IPS DF 6.9 (cell line): ENCODE measurements around the gene SLA2.

Experiments used
- DNase-seq: peaks from one replicate; pipeline ENCODE4 v3.0.0-alpha.2; 2013; ENCODE audit warnings: low read depth, low spot score
- H3K27ac ChIP-seq: one replicate; pipeline ENCODE4 v1.5.1; 2013; ENCODE audit warnings: low read length, control low read depth
- H3K27me3 ChIP-seq: 2 replicates; pipeline ENCODE4 v1.6.1; 2013; ENCODE audit warnings: mild to moderate bottlenecking, low read length; ENCODE audit not compliant: control insufficient read depth, insufficient read depth
- H3K36me3 ChIP-seq: 2 replicates; pipeline ENCODE4 v1.6.1; 2013; ENCODE audit warnings: low read length; ENCODE audit not compliant: control insufficient read depth, insufficient read depth
- H3K4me1 ChIP-seq: 2 replicates; pipeline ENCODE4 v1.6.1; 2013; ENCODE audit warnings: low read length; ENCODE audit not compliant: control insufficient read depth, insufficient read depth
- H3K4me3 ChIP-seq: 2 replicates; pipeline ENCODE4 v1.5.1; 2013; ENCODE audit warnings: mild to moderate bottlenecking, low read length
- H3K9me3 ChIP-seq: 2 replicates; pipeline ENCODE4 v1.6.1; 2013; ENCODE audit warnings: low read length, inconsistent platforms; ENCODE audit not compliant: control insufficient read depth, insufficient read depth
- WGBS: extraction: QIAGEN DNeasy Blood & Tissue Kit; methylation state at CpG from one replicate; pipeline ENCODE4 v1.1.7; 2013; ENCODE audit warnings: mixed read lengths, missing lambda C conversion rate; ENCODE audit not compliant: insufficient read length, insufficient coverage; 5-methylcytosine and 5-hydroxymethylcytosine counted together

SLA2 gene

GRCh38 chr20:36632147-36632486, 13.9 kb downstream of the SLA2 start:
- Histone ChIP-seq H3K4me3 (no peak overlapping the region), H3K27me3 (no peaks in the 10 kb centered on the region), H3K9me3 (no peaks in the 10 kb centered on the region), H3K36me3 (no peaks in the 10 kb centered on the region), H3K27ac (no peak overlapping the region), H3K4me1 (0 out of 2 replicates have a peak, but pooled peaks cover 1% of the 10 kb centered on the region)
- no peak for DNase-seq
- no CpG with 5 or more reads among the region's 3 CpGs for WGBS

GRCh38 chr20:36631646-36632045, 14.3 kb downstream of the SLA2 start:
- WGBS, result no CpG with 5 or more reads among the region's 6 CpGs
- H3K36me3 ChIP-seq, result no peaks in the 10 kb centered on the region
- no peak overlapping the region for H3K4me3 ChIP-seq
- H3K27me3 ChIP-seq, result no peaks in the 10 kb centered on the region
- H3K27ac ChIP-seq, result no peak overlapping the region
- DNase-seq, result no peak
- 0 out of 2 replicates have a peak, but pooled peaks cover 1% of the 10 kb centered on the region for H3K4me1 ChIP-seq
- H3K9me3 ChIP-seq, result no peaks in the 10 kb centered on the region

- Histone ChIP-seq H3K27ac (no peak overlapping the region), H3K4me1 (0 out of 2 replicates have a peak, but pooled peaks cover 1% of the 10 kb centered on the region), H3K36me3 (no peaks in the 10 kb centered on the region), H3K4me3 (no peak overlapping the region), H3K9me3 (no peaks in the 10 kb centered on the region), H3K27me3 (no peaks in the 10 kb centered on the region)
- DNase-seq, result no peak
- no CpG with 5 or more reads among the region's 15 CpGs for WGBS
Observed at GRCh38 chr20:36629719-36630681, 16.0 kb downstream of the SLA2 start.

GRCh38 chr20:36628076-36628475, 17.9 kb downstream of the SLA2 start:
- DNase-seq, result no peak
- no peaks in the 10 kb centered on the region for H3K27me3 ChIP-seq
- H3K4me3 ChIP-seq, result no peak overlapping the region
- no peaks in the 10 kb centered on the region for H3K36me3 ChIP-seq
- 0 out of 2 replicates have a peak, but pooled peaks cover 1% of the 10 kb centered on the region for H3K4me1 ChIP-seq
- WGBS, result no CpG with 5 or more reads among the region's 7 CpGs
- no peak overlapping the region for H3K27ac ChIP-seq
- H3K9me3 ChIP-seq, result no peaks in the 10 kb centered on the region

GRCh38 chr20:36624944-36625324, 21.1 kb downstream of the SLA2 start:
- no peak overlapping the region for H3K4me3 ChIP-seq
- no peaks in the 10 kb centered on the region for H3K9me3 ChIP-seq
- H3K36me3 ChIP-seq, result no peaks in the 10 kb centered on the region
- no peaks in the 10 kb centered on the region for H3K4me1 ChIP-seq
- no peak overlapping the region for H3K27ac ChIP-seq
- WGBS, result no CpG with 5 or more reads among the region's 2 CpGs
- no peak for DNase-seq
- no peaks in the 10 kb centered on the region for H3K27me3 ChIP-seq

GRCh38 chr20:36624068-36624943, 21.7 kb downstream of the SLA2 start:
- Histone ChIP-seq H3K27me3 (no peaks in the 10 kb centered on the region), H3K4me1 (no peaks in the 10 kb centered on the region), H3K9me3 (no peaks in the 10 kb centered on the region), H3K4me3 (no peak overlapping the region), H3K27ac (no peak overlapping the region), H3K36me3 (no peaks in the 10 kb centered on the region)
- DNase-seq, result no peak
- no CpG with 5 or more reads among the region's 14 CpGs for WGBS

GRCh38 chr20:36623444-36623843, 22.6 kb downstream of the SLA2 start:
- WGBS, result no CpG with 5 or more reads among the region's 2 CpGs
- Histone ChIP-seq H3K27me3 (no peaks in the 10 kb centered on the region), H3K36me3 (no peaks in the 10 kb centered on the region), H3K27ac (no peak overlapping the region), H3K4me3 (no peak overlapping the region), H3K9me3 (no peaks in the 10 kb centered on the region), H3K4me1 (no peaks in the 10 kb centered on the region)
- DNase-seq, result no peak

GRCh38 chr20:36620917-36621316, 25.1 kb downstream of the SLA2 start:
- no peaks in the 10 kb centered on the region for H3K4me1 ChIP-seq
- H3K9me3 ChIP-seq, result no peaks in the 10 kb centered on the region
- H3K27me3 ChIP-seq, result no peaks in the 10 kb centered on the region
- no peak overlapping the region for H3K4me3 ChIP-seq
- no peak overlapping the region for H3K27ac ChIP-seq
- no peaks in the 10 kb centered on the region for H3K36me3 ChIP-seq
- DNase-seq, result no peak
- WGBS, result no CpG with 5 or more reads among the region's 5 CpGs

GRCh38 chr20:36614781-36615557, 31.0 kb downstream of the SLA2 start:
- Histone ChIP-seq H3K4me3 (no peak overlapping the region), H3K9me3 (no peaks in the 10 kb centered on the region), H3K27me3 (no peaks in the 10 kb centered on the region), H3K36me3 (peaks cover 15% of the 10 kb centered on the region; the same call in 1 of the 2 replicates), H3K27ac (no peak overlapping the region), H3K4me1 (no peaks in the 10 kb centered on the region)
- no peak for DNase-seq
- no CpG with 5 or more reads among the region's 14 CpGs for WGBS

GRCh38 chr20:36613974-36614373, 32.0 kb downstream of the SLA2 start:
- Histone ChIP-seq H3K4me3 (no peak overlapping the region), H3K27me3 (no peaks in the 10 kb centered on the region), H3K9me3 (no peaks in the 10 kb centered on the region), H3K4me1 (no peaks in the 10 kb centered on the region), H3K27ac (no peak overlapping the region), H3K36me3 (peaks cover 20% of the 10 kb centered on the region; the same call in 1 of the 2 replicates)
- no peak for DNase-seq
- no CpG with 5 or more reads among the region's 3 CpGs for WGBS
